Measurements from ENCODE around the gene CNTNAP5.

CNTNAP5 gene

DNA sequence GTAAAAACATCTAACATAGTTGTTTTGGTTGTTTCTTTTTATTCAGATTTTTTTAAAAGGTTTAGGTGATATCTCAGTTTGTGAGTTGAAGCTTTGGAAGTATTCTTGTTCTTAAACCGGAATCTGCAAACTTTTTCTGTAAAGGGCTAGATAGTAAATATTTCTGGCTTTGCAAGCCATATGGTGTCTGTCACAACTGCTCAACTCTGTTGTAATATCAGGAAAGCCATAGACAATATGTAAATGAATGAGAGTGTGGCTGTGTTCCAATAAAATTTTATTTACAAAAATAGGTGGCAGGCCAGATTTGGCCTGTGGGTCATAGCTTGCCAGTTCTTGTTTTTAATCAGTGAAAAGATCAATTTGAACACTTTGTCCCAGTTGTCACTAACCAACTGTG lies 134.1 kb downstream of the CNTNAP5 start:
- no peak for DNase-seq

DNA sequence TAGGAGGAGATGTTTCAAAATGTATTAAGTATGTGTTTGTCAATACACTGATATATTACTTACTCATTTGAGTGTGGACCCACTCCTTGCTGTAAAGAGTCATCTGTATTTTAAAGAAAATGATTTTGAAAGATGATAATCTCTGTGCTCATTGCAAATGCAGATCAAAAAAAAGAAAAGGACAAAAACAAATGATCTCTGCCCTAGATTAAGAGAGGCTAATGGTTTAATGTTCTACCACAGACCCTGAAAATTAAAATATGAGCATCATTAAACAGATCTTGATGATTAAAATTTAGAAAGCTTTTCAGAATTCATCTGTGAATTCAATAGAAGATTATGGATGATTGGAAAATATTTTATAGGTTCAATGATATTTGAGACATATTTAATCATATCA lies 136.5 kb downstream of the CNTNAP5 start:
- DNase-seq, result no peak

DNA sequence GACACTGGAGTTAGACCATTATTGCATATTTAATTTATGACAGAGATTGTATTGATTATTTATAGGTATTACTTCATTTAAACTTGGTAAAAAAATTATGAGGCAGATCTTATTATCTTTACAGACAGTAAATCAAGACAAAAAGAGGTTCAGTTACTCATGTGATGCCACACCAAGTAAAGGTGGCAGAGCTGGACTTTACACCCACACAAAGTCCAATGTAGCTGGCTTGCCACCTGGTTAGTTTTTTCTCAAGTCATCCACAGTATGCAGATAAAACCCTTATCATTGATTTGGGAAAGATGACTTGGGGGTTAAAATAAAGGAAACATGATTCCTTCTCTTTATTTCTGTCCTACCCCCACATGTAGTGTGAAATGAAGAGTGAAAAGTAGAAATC lies 137.2 kb downstream of the CNTNAP5 start:
- no peak for DNase-seq

DNA sequence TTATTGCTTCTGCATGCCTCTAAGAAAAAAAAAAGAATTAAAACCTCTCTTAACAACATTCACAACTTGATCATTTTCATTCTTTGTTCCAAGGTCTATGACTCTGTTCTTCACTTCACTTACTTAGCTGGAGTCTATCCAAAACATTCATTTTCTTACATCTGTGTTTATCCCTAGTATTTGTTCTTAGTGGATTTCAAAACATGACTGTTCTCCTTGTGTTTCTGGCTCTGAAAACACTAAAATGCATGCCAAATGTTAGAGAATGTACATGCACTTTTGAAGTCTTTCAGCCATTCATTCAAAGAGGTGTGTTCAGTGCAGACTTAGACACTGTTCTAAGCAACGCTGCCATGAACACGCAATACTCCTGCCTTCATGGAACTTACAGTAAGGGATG lies 138.8 kb downstream of the CNTNAP5 start:
- no peak for DNase-seq

DNA sequence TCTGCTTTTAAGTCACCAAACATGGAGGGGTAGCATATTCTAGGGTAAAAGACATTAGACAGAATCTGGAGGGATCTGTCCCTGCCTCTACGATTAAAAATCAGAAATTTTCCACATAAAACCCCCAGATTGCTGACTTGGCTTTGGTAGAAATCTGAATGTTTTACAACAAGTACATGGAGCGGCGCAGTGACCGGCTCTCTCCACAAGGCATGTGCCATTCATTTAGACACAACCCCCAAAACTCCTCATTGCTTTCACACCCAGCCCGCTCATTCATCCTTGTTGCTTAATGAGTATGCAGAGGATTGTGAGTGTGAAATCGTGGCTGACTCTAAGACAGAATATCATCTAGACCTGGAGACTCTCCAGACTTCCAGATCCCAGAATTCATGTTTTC lies 140.6 kb downstream of the CNTNAP5 start:
- no peak for DNase-seq

DNA sequence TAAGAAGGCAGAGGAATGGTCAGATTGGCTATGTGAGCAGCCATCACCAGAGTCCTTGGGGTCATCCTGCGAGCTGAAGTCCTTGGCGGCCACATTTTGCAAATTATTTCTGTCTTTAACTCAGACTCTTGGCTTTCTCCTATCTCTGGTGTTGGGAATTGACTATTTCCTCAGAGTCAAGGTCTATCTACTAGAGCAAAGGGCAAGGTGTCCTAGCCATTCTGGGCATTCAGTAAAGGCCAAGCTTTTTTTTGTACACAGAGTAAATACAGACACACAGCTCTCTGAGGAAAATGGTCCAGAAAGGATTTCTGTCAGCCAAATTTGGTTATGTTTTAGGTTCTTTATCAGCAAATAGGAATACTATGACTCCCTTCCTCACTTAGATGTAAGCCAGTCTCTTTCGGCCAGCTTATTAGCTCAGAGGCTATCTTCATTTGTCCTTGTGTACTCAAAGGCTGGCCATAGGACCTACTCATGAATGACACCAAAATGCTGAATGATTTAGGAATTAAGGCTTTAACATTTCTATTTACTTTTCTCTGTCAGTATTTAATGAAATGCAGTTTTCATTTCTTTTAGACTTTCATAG lies 146.5 kb downstream of the CNTNAP5 start:
- no peak for DNase-seq

DNA sequence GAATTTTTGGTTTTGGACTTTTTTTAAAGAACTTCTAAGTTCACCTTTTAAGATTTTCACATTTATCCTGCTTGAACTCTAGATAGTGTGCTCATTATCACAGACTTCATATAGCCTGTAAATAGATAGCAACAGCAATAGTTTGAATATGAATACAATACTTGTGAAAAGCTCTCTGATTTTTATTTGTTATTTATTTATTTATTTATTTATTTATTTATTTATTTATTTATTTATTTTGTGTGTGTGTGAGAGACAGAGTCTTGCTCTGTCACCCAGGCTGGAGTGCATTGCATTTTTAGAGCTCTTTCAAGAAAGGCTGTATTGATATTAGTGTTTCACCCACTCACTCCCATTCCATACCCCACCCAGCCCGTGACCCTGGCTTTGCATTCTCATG lies 153.6 kb downstream of the CNTNAP5 start:
- no peak for DNase-seq

DNA sequence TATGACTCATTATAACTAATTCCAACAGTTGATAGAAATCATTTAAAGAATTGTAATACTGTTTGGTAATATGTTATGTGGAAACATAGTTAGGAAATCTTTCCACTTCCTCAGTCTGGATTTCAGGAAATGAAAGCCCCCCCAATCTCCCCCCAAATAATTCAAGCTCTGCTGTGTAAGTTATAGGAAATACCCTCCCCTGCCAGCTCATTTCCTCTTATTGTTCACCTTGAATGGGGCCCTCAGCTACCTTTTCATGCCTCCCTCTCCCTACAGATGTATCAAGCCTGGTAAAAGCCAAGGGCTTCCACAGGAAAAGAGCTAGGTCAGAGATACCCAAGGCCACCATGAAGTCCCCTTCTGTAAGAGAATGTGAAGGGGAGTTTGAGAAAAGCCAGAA lies 155.5 kb downstream of the CNTNAP5 start:
- no peak for DNase-seq

DNA sequence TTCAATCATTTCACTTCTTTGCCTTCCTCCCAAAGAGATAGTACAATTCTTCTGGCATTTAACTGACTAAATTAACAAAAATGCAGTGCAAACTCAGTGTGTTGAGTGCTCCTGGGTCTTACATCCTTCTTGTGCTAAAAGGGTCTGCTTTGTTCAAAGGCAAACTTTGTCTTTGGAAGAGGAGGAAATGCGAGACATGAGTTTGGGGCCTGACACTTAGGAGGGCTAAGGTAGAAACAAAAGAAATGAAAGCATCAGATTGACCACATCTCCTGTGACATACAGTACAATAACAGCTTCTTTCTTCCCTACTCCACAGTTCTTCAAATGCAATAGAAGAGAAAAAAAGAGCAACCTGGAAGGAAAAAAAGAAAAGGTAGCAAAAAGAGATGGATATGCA lies 161.7 kb downstream of the CNTNAP5 start:
- no peak for DNase-seq

DNA sequence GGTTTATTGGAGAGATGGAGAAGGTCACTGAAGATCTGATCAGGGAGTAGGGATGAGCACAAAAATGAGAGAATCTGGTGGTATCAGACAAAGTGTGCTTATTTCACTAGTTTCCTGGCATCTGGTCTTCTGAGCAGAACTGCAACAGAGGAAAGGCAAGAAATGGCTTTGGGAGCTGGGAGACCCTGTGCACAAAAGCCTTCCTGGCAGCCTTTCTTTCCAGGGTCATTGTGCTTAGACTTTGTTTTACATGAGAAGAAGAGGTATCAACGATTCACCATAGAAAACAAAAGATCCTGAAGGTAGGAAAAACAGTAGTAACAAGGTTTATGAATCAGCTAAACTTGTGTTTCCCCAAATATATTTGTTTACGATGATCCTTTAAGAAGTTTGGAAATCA lies 162.9 kb downstream of the CNTNAP5 start:
- DNase-seq, result no peak

DNA sequence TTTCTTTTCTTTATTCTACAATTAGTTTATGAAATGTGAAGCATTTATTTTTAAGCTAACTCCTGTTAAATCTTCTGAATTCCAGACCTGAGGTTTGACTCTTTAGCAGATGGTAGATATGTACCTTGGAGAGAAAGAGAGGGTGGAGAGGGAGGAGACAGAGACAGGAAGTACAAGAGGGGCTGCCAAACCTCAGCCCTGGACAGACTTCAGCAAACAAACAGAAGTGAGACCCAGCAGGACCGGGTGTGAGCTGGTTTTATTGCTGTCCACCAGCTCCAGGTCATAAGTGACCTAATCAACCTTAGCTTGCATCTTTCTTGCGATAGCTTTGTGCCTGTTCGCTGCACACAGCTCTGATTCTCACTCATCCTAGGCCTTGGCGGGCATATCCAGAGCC lies 168.6 kb downstream of the CNTNAP5 start:
- DNase-seq, result no peak

DNA sequence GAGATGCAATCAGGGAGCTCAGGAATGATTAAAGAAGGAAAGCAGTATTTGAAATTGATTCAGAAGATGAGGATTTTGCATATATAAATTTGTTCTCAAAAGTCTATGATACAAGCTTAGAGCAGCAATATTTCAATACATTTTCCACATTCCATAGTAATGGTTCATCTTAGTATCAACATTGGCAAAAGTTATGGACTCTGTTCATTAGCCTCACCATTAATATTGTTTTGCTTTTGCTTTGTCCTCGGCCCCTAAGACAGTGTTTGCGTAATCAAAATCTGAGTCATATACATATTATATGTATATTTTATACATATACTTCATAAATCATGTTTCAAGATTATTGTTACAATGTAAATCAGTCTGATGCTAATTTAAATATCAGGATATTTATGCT lies 176.6 kb downstream of the CNTNAP5 start:
- peak; percentile 7 for DNase-seq

DNA sequence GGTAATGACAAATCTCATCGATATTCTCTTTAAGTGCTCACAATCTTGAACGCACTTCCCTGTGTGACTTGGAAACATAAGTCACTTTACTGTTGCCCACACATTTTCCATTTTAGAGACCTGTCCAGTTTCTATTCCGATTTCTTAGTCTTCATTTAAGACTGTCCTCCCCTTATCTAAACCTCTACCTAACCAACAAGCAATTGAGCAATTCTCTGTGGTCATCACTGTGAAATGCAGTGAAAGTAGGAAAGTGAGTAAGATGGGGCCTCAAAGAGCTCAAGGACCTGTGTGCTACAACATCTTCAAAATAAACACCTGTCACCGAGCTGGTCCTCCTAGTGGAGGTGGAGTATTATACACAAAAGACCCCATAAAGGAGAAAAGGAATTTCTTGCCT lies 184.4 kb downstream of the CNTNAP5 start:
- no peak for DNase-seq

DNA sequence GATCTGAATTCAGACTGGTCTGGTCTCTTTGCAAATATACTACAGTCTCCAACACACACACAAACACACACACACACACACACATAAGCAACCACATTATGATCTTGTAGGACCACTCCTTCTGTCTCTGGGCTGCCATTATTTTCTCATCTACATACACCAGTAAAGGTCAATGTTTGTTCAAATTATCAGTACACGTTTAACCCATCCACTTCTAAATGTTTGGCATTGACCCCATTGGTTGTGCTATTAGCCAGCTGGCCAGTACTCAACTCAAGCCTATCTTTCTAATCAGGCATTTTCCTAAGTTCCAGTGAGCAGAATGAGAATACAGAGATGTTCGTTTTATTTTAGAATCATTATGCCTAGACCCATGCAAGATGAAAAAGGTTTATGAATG lies 186.4 kb downstream of the CNTNAP5 start:
- no peak for DNase-seq

DNA sequence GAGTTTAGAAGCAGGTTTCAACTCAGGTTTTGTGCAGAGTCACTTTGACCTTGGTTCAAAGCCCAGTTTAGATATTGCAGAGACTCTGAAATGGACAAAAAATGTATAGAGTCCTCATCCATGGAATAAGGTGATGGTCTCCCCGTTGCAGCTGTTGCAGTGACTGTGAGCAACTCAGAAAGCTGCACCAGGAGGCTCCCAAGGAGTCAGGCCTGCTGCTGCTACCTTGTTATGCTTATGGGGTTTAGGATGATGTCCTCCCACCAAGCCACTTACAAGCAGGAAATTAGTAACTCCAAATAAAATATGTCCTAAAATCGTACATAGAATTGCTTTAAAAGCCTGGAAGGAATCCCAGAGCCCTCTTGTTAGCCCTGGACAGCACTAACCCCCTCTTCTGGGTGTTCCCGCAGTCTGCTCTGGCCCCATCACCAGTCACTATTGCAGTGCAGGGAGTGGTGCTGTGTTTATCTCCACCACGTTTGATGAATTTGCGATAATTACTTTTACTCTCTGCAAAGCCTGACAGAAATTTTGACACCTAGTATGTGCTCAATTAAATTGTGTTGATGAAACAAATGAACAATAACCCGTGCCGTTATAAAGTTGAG lies 189.0 kb downstream of the CNTNAP5 start:
- DNase-seq, result no peak

DNA sequence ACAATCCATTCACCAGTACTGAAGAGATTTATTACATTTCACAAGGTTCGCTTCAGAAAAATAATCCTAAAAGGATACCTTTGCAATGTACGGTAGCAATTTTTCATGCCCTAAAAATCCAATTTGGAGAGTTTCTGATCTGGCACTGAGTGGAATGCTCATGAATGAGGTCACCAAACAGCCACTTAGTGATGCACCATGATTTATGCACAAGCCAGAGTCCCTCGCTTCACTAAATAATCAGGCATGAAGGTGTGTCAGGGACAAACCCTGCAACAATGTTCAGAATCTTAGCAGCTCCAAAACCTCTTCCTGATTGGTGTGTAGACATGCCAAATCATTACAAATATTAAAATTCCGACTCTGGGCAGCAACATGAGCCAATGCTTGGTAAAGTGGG lies 221.1 kb downstream of the CNTNAP5 start:
- no peak for DNase-seq

DNA sequence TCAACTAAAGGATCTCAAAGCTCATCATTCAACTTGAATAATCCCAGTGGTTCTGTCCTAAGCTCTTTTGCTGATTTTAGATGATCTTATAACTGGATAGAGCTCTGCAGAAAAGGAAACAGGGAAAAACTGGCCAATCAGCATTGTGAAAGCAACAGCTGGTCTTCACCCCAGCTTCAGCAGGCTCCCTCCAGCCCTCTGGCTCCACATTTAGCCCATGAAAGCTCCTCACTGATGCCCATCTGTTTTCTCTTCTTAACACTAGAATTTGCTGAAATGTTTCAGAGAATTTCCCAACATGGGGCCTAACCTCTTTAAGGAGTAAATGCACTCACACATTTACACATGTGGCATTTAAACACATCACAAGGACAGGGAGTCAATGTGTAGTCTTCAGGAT lies 223.3 kb downstream of the CNTNAP5 start:
- DNase-seq, result no peak

DNA sequence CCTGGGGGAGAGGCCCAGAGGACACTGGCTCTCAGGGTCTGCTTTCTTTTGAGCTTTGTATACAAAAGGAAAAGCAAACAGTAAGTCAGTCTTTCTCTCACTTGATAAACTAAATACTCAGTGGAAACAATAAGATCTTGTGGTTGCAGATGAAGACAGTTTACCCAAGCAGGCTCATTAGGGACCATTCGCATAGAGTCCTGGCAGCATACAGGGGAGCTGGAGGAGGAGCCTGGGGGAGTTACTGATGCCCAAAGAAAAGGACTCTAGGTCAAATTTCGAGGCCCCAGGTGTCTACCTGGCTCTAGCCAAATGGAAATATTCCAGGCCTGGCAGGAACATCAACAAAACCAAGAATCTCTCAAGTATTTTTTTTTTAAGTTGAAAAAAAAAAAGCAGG lies 225.3 kb downstream of the CNTNAP5 start:
- no peak for DNase-seq

DNA sequence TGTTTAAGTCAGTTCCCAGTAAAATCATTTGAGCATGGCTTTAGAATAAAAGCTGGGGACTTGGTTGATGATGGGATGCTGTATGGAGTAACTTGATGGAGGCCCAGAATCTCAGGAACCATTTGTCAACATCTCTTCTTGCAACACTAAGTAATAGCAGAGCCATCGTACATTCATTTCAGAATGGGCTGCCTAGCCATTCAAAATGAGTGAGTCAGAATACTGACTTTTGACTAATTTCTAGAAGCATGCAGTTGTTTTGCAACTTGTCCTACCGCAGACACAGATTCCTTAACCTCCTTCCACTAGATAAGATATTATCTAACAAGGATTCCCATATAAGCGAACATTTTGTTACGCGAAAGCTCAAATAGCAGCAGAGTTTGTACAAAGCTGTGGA lies 229.5 kb downstream of the CNTNAP5 start:
- peak; percentile 59 for DNase-seq

DNA sequence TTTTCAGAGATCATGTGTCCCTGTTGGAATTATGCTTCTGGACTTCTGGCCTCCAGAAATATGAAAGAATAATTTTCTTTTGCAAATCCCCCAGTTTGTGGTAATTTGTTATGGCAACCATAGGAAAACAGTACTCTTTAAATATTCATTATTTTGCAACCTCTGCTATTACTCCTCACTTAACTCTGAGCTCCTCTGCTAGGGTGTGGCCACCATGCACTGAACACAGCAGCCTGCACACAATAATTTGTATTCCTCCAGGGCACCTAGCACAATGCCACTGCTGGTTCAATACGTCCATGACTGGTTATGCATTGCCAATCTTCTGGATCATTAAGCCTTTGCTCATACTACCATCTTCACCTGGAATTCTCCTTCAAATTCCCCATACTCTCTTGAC lies 232.0 kb downstream of the CNTNAP5 start:
- no peak for DNase-seq

DNA sequence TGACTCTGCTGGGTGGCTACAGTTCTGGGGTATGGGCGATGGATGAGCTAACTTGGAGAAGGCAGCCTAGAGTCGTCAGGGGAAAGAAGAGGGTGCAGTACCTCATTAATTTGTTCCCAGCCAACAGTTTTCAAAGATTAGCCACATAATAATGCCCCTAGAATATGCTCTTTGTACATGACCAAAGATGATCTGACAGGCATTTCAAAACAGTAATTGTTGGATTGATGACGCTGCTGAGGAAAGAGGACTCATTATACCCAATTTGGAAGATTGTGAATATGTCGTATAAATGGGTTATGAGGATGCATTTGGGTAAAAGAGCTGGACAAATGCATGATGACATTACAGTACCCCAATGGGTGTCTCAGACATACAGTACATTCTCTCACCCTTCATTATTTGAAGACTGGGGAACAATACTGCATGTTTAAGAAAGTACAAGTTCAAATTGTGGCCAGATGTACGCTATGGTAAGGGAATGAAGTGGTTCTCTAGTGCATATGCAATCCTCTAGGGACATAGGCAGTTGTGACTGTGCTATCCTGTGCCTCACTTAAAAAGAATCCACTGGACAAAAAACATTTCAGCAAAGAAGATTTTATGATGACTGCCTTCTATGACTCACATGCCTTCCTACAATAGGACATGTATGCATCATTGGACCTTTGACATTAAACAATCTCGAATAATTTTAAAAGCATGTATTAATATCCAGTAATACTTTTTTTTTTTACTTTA lies 233.2 kb downstream of the CNTNAP5 start:
- DNase-seq, result peak; percentile 89

DNA sequence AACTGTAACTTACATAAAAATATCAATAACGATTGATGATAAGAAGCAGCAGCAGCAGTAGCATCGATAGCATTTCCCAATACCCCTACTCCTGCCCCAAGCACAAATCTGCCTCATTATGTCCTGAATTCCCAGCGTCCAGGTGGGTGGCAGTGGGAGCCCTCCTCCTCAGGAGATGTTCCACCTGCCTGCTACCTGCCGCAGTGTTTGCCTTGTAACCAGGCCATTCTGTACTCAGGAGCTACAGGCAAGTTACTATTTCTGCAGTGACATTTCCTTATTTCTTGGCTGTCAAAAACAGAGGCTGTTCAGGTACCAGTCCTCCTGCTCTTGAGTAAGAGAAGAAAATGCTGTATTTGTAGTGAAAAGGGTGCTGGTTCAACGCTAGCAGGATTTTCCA lies 236.4 kb downstream of the CNTNAP5 start:
- no peak for DNase-seq

DNA sequence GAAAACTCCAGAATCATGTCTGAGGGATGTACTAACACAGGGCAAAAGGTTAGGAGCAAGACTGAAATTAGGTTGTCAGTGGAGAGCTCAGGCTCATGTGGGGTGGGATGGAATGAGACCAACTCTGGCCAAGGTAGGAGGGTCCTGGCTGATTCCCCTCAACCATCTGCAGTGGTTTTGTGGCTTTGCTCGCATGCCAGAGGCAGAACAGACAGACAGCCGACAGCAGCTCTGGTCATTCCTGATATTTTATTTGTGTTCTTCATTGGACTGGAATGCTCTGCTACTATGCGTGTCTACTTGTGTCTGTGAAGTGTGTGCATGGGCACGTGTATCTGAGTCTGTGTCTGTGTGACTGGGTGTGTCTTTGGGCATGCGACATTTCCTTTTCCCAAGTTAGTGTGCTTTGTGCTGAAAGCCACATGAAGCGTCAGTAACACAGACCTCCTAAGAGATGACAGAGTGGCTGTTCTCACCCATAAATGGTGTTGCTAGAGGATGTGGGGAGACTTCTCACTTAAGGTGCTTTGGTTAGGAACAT lies 239.5 kb downstream of the CNTNAP5 start:
- peak; percentile 85 for DNase-seq

DNA sequence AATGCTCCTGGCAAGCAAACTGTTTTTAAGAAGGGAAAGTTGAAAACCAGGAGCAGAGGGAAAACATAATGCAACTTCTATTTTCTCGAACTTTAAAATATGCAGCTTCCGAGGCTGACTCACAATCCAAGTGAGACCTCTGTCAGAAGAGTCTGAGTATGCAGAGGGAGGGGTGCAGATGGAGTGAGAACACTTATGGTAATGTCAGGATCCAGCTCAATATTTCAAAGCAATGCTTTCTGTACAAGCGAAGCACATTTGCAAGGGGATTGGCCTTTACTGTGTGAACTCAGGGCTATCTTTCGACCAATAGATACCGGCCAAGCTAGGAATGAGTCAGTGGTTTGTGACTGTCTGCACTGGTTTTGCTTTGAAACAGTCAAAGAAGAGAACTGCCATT lies 242.7 kb downstream of the CNTNAP5 start:
- DNase-seq, result peak; percentile 76
